Right kidney (tissue), 1 donor: Measurements from ENCODE around the gene TMTC1.

Source experiments
- DNase-seq: peaks from one replicate; pipeline ENCODE4 v3.0.0-alpha.2; 2016

Gene TMTC1

DNA sequence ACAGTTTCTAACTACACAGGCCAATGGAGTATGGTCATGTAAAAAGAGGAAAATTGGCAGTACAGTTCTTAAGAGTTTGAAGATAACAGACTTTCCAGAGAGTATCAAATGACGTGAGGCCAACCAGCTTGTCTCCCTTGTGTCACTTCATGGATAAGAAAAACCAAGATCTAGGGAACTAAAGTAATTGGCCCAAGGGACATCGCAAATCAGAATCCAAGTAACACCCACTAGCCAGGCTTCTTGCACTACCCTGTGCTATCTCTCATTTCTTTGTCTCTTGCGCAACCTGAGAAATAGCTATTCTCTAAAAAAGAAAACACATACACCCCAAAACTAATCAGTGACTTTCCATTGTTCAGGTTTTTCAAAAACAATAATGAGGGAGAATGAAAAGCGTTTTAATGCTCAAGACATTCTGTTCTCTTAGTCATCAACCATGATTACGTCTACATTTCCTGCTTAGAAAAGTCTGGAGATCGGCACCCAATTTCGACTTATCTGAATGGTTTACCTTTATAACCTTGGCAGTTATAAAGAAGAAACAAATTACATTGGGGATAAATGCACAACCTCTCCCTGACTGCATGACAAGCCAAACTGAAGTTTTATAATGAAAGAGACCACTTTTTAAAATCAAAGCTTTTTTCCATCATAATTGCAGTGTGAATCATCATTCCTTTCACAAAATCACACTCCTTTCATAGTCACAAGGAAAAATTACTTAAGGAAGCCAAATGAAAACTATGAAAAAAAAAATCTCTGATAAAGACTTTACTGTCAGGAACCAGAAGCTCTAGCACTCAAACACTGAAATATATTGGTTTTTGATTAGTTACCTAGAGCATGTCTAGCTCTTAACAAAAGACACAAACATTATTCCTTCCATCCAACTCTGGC lies 42.1 kb downstream of the TMTC1 start:
- DNase-seq: no peak

DNA sequence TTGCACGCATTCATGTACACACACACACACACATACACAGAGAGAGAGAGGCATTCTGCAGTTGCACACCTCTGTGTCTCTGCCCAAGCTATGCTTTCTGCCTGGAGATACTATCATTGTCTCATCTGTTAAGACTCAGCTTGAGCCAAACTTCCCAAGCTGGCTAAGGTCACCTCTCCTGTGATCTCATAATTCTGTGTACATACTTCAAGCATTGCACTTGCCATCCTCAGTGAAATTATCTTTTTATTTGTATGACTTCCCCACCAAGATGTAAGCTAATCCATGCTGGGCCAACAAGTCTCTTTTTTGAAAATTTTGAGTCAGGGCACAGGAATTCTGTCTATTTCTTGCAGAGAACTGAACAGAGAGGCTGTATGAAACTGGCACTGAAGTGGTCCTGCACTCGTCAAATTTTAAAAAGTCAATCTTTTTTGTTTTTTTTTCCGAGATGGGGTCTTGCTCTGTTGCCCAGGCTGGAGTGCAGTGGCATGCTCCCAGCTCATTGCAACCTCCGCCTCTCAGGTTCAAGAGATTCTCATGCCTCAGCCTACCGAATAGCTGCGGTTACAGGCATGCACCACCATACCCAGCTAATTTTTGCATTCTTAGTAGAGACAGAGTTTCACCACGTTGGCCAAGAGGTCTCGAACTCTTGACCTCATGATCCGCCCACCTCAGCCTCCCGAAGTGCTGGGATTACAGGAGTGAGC lies 44.3 kb downstream of the TMTC1 start:
- DNase-seq: no peak

DNA sequence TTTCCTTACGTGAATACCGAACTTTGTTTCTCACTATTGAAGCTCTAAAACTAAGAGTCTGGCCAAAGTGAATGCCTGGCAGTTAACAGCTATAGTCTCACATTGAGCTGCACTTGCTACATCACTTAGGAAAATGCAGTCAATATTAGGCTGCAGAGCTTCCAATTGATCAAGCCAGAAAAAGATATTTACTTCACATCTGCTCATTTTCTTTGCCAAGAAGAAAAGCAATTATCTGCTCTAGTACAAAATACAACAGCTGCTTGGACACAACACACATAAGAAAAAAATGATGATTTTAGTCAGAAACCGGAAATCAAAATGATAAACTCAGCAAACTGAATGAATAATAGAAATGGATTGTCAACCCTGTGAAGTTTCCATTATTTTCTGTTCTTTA lies 45.4 kb downstream of the TMTC1 start:
- no peak for DNase-seq

DNA sequence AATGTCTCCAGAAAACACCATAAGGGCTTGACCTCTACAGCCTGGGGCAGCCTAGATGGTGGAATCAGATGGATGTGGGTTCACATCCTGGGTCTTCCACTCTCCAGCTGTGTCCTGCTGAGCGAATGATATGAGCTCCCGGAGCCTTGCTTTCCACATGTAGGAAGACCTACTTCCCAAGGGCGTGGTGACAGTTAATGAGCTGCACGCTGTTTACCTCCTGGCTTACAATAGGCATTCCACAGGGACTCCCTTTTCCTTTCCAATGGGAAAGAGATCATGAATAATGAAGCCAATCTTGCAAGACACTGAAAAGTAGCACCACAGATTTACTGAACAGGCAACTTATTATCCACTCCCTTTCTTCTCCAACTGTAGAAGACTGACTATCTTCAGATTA lies 46.1 kb downstream of the TMTC1 start:
- DNase-seq: no peak

DNA sequence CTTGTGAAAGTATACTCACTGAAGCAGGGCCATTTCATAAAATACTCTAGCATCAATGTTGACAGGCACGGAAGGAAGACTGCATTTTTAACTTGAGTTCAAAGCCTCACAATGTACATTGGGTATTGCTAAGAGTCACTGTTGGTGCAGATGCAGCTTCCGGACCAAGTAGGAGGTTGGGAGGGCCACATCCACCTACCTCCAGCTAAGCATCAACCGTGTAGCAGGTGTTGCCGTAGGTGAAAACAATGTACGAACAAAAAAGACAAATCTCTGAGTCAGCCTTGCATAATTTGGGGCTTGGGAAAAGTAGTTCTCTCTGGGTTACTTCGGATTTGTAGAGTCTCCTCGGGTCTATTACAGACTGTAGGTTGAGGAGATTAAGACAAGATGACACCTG lies 48.1 kb downstream of the TMTC1 start:
- DNase-seq: no peak

DNA sequence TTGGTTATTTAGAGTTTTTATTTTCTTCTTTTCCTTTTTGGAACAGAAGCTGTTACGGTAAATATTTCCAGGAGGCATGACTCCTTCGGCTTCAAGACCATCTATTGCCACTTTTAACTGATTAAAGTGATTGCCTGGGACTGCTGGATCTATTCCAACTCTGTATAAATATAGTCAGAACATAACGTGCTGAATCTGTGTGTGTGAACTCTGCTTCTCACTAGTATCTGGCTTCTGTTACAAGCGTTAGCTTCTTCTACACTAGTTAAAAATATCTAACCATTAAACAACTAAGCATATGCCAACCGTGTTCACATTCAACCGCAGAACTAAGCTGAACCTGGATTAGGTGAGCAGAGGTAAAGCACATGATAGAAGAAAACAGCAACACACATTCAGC lies 49.0 kb downstream of the TMTC1 start:
- no peak for DNase-seq

DNA sequence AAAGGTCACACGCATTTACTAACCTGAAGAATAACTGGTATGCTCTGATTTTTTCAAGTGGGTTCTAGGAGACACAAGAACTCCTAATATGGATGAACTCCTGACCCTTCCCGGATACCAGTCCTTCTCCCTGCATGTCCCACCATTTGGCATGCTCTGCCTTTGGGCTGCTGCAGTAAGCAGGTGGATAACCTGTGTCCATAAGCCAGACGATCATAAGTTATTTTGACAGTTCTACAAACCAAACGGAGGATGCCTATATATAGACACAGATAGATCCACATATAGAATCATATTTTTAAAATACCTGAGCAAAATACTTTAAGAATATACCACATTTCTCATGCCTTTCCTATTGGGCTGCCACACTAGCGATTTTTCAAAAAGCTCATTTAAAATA lies 49.4 kb downstream of the TMTC1 start:
- no peak for DNase-seq

DNA sequence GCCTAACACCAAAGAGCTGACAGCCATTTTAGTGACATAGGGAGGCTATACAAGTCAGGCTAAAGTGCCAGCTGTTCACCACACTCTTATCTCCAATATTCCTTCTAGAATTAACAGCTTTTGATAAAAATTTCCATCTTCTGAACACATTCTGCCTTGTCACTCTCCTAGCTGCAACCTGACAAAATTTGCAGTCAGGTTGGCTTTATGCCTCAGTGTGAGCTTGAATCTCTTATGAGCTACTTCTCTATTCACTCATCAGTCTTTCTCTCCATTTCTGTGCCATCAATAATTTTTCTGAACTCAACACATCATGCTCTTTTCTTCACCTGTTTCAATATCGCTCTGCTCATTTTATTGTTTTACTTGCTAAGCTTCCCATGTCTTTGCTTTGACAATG lies 50.2 kb downstream of the TMTC1 start:
- no peak for DNase-seq

DNA sequence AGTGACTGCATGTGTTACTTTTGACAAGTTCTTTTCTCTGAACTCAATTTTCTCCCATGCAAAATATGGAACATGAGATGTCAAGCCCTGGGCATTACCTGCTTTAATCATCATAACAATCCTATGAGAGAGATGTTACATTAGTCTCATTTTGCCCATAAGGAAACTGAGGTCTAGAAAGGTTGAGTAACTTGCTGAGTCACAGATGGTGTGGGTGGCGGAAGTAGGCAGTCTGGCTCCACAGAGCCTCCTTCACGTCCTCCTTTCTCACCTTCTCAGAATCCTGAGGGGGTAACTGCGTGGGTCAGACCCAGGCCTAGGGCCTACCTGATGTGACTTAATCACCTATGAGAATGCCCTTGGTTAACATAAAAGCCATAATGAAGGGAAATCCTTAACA lies 50.7 kb downstream of the TMTC1 start:
- DNase-seq: no peak

DNA sequence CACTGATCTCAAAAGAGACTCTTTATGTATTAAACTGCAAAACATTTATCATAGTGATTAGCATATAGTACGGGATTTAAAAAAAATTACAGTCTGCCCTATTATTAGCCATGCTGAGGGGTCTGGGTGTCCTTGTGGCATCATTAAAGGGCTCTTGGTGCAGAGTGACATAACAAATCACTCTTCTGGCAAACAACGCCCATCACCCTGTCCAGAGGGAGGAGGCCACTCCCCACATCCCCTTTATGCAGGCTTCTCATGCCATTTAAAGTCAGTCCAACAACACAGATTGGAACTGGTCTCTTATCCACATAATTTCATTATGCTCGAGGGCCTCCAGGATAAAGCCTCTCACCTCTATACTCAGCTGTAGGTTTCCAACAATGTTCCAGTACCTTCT lies 51.1 kb downstream of the TMTC1 start:
- DNase-seq: no peak

DNA sequence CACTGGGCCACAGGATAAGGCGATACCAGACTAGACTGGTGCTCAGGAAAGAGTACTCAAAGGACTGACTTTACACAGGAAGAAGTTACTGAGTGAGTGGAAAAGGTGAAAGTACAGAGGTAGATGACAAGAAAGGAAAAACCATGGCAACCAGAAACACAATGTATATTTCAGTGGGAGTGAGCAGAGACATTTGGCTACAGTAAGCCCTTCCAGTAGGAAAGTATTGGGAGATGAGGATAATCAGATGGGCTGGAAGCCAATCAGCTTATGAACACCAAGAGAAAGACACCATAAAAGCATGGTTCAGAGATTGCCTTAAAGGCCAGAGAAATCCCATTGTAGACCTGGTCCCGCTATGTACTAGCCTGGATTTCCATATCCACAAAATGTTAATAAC lies 51.6 kb downstream of the TMTC1 start:
- no peak for DNase-seq

DNA sequence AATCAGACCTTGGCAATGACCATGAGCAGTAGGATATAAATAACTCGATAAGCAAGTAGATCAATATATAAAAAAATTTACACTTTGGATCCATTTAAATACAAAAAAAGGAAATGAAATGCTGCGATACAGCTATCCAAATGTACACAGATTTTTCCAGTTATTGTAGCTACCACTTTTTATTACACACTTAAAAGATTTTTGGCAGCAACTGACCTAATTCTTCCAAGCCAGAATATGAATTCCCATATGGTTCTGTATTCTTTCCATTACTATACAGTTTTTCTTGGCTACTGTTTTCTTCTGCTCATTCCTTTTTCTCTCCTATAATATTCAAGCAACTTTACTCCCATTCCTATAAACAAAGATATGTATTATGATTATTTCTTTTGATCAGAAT lies 52.2 kb downstream of the TMTC1 start:
- DNase-seq: no peak

DNA sequence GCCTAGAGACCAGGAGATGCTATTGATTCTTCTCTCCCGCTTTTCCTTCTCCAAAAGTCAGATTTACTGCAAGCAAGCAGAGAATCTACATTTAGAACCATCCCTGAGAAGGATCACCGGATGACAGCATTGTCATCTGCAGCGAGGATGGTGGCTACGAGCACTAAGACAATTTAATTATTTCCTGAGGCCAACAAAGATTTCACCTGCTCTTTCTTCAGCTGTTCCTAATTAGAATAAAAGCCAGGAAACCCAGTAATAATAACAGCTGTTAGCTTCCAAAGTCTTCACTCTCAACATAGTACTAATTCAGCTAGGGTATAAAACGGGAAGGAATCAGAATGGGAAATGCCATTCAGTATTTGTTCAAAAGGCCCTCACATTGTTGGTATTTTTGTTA lies 53.3 kb downstream of the TMTC1 start:
- DNase-seq: no peak

DNA sequence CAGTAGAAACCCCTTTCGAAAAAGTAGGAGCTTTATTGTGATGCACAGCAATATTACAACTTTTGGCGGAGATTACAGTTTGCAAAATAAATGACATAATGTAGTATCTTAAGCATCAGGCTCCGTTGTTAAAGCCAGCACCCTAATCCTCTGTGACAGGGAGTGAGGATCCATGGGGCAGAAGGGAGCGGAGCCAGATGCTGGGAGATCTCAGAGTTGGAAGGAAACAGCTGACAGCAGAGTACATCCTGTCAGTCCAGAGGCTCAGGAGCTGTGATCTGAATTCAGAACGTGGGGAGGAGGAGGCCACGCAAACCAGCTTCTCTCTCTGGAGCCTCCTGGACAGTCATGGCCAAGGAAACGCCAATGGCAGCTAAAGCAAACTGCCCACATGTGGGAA lies 55.7 kb downstream of the TMTC1 start:
- no peak for DNase-seq

DNA sequence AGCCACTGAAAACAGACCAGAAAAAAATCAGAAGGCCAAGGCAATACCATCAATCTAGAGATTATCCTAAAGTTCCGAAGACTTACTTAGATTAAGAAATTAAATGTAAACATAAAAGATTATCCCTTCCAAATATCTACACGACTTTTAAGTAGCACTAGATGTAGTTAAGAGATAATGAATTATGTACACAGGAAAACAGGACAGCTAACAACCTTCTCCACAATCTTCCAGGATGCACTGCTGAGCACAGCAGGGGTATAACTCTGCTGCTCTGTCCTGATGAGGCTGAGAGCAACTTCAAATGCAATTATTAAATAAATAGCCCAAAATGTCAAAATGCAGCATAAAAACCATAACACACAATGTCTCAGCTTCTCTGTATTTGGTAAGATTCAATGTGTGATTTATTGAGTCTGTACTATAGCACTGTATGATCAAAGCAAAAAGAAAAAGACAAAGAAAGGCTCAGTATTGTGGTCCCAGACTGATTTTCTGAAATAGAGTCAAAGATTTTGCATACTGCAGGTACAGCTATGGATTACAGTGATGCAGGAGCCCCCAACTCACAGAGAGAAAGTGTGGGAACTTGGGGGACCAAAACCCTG lies 56.9 kb downstream of the TMTC1 start:
- DNase-seq: no peak

DNA sequence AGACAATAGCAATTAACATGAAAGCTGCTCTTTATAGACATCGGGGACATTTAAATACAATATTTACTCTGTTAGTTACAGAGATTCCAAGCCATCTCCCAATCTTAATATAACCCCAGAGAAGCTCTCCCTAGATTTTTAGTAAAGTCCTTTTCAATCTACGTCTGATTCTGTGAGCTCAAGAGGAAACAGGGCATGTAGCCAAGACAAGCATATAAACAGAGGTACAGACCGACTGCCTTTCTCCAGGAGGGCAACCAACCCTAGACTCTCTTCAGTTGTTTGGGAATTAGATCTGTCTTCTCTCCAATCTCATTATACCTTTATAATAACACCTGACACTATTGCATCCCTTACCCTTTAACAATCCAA lies 57.4 kb downstream of the TMTC1 start:
- no peak for DNase-seq

DNA sequence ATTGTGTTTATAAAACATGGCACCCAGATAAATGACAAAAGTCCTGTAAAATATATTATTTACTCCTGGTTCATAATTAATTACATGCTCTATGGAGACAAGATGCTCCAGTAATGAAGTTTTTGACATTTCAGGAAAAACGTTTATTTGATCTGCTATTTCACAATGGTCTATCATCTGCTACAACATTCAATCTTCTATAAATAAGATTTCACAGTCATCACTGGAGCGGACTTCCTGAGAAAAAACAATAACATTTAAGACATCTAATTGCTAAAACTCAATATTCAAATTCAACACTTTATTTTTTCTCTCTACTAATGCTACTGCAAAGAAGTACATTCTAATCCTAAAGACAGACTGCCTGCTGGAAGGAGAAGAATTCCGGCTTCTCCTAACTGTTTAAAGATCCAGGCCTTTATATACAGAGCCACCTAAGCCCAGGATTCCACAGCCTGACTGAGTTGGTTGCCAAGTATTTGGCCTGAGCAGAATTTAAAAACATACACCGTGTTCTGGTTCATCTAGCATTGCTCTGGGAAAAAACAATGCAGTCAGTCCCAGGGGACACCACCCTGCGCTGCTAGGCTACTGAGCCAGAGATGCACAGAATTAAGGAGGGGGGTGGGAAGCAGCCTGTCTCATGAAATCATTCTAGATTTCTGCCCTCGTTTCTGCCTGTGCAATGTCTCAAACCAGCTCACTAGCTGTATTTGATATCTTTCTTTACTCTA lies 58.0 kb downstream of the TMTC1 start:
- DNase-seq: no peak

DNA sequence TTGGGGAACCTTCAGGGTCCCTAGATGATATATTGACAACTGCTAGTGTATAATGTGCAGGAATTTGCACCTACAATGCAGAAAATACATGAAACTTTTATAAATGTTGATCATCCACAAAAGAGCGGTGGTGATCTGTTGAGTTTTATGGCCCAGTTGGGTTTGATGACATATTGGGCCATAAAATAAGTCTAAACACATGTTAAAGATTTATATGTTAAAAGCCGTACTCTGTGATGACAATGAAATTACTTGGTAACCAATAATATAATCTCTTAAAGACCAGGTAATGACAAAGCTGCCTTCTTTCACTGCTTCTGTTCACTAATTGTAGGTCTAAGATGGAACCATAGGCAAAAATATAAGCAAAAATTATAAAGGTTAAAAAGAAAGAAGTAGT lies 61.6 kb downstream of the TMTC1 start:
- no peak for DNase-seq

DNA sequence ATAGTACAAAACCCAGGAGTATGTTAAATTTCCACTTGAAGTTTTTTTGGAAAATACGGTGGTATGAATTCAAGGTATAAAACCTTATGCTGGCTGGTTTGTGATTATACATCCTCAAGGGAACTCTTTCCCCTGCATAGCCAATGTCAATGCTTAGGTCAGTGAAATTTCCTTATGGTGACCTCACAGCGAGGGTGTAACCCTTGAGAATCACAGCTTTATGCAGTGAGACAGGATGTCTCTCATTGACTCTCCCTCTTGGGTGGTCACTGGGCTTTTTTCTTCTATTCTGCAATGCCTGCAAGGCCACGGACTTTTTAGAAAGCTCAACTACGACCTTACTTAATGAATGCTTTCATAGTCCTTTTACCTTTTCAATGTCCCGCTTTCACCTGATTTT lies 64.4 kb downstream of the TMTC1 start:
- DNase-seq: no peak

DNA sequence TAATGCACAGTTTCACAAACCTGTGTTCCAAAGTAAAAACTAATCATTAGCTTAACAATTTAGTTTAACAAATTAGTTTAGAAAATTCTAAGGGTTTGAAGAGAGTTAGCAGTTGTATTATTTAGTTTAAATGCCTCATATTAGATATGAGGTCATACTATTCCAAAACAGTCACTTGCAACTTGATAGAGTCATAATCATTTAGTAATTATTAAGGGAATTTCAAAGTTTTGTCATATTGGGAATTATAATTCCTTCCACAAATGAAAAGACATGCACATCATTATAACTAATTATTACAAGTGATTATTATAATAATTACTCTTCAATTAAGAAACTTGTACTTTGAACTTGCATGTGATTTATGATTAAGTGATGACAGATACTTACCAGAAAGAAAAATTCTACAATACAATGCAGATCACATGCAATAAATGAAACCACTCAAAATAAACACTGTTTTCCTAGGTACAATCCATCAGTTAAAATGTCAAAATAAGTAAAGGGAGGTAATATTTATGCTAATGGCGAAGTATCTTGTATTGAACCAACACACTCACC lies 66.1 kb downstream of the TMTC1 start:
- DNase-seq: no peak

DNA sequence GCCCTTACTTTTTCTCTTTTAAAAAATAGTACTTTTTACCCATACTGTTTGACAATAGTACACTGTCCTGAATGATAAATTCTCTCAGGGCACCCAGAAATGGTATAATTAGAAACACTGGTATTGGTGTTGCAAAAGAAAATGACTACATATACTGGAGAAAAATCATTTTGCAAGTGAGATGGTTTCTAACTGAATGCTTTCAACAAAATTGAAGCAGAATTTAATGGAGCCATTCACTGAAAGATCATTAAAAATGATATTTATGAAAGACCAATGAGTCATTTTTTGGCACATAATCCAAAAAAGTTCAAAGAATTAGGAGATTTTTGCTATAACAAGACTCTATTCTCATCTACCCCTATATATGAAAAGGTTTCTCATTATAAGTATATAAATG lies 68.8 kb downstream of the TMTC1 start:
- no peak for DNase-seq

DNA sequence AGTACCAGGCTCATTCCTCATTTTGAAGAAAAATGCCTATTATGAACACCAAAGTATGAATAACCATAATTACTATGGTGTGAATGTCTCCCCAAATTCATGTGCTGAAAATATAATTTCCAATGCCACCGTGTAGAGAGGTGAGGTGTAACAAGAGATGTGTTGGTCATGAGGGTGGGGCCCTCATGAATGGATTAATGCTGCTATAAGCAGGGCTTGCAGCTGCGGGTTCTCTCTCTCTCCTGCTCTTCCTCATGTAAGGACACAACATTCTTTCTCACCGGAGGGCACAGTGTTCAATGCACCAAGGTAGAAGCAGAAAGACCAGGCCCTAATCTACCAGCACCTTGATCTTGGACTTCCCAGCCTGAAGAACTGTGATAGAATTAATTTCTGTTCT lies 70.0 kb downstream of the TMTC1 start:
- no peak for DNase-seq

DNA sequence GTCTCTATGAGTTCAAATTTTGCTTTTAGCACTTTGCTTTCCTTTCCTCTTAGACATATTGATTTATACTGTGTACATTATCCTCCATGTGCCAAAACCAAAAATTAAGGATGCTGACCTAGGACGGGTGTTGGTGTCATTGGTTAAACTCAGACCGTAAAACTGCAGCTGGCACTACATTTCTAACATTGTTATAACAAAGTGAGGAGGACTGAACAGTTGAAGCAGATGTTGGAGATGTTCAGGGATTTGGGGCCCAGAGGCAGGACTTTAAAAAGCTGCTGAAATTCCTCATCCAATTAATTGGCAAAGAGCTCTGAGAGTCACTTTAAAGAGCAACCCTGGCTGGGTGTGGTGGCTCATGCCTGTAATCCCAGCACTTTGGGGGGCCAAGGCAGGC lies 72.4 kb downstream of the TMTC1 start:
- DNase-seq: no peak
